GM23338 (cell line): Measurements from ENCODE around the gene INPP4A. TPM values are rescaled to one million over a fixed set of nuclear protein-coding genes. Genes with fewer than 3 reads are reported as not detected.

ENCODE experiments used
- ATAC-seq: fragments of 200-7000 bp; cut with Tn5 transposase; 3 replicates; pipeline ENCODE4 v1.9.1; 2020
- DNase-seq: peaks from one replicate; pipeline ENCODE4 v3.0.0-alpha.2; 2015; ENCODE audit warnings: low spot score
- H2AFZ ChIP-seq: fragments of 200-600 bp; sonication (generic); 2 replicates; pipeline ENCODE4 v1.8.0; 2016; ENCODE audit warnings: antibody characterized with exemption, mild to moderate bottlenecking, moderate library complexity
- H3F3A ChIP-seq: fragments of 200-600 bp; sonication (generic); replicated peaks from 2 replicates; pipeline ENCODE4 v1.8.0; 2017; ENCODE audit warnings: antibody characterized with exemption, mixed run types, low read depth
- H3K27ac ChIP-seq: fragments of 200-600 bp; sonication (generic); 2 replicates; pipeline ENCODE4 v1.6.1; 2016; ENCODE audit warnings: low read depth
- H3K27me3 ChIP-seq: fragments of 200-600 bp; sonication (generic); 2 replicates; pipeline ENCODE4 v1.8.0; 2016; ENCODE audit warnings: mild to moderate bottlenecking, mixed run types, moderate library complexity; ENCODE audit not compliant: insufficient read depth
- H3K36me3 ChIP-seq: fragments of 200-600 bp; sonication (generic); 2 replicates; pipeline ENCODE4 v1.8.0; 2016; ENCODE audit warnings: mild to moderate bottlenecking; ENCODE audit not compliant: insufficient read depth
- H3K4me1 ChIP-seq: fragments of 200-600 bp; sonication (generic); 2 replicates; pipeline ENCODE4 v1.8.0; 2016; ENCODE audit warnings: mild to moderate bottlenecking, moderate library complexity; ENCODE audit not compliant: insufficient read depth
- H3K4me2 ChIP-seq: fragments of 200-600 bp; sonication (generic); 2 replicates; pipeline ENCODE4 v1.7.1; 2017; ENCODE audit warnings: mixed run types
- H3K4me3 ChIP-seq: fragments of 200-600 bp; sonication (generic); 2 replicates; pipeline ENCODE4 v1.6.1; 2016; ENCODE audit warnings: mixed run types
- H3K79me2 ChIP-seq: fragments of 200-600 bp; sonication (generic); replicated peaks from 2 replicates; pipeline ENCODE4 v1.8.0; 2017; ENCODE audit warnings: mild to moderate bottlenecking; ENCODE audit not compliant: insufficient read depth
- H3K9me2 ChIP-seq: fragments of 200-600 bp; sonication (generic); 2 replicates; pipeline ENCODE4 v1.8.0; 2017; ENCODE audit not compliant: insufficient read depth
- H4K20me1 ChIP-seq: fragments of 200-600 bp; sonication (generic); replicated peaks from 2 replicates; pipeline ENCODE4 v1.8.0; 2017; ENCODE audit warnings: mild to moderate bottlenecking; ENCODE audit not compliant: insufficient read depth
- H3K27ac Mint-ChIP-seq: 2 replicates; pipeline ENCODE4 v1.8.0; 2020; ENCODE audit warnings: inconsistent platforms, mild to moderate bottlenecking, moderate library complexity, mixed read lengths
- H3K27me3 Mint-ChIP-seq: 3 replicates; pipeline ENCODE4 v1.8.0; 2022; ENCODE audit warnings: low read depth, mild to moderate bottlenecking, moderate library complexity, mixed read lengths, inconsistent platforms; ENCODE audit not compliant: insufficient read depth, poor library complexity
- H3K36me3 Mint-ChIP-seq: 3 replicates; pipeline ENCODE4 v1.8.0; 2021; ENCODE audit warnings: low read depth, mild to moderate bottlenecking, inconsistent platforms, moderate library complexity, mixed read lengths
- H3K4me1 Mint-ChIP-seq: 3 replicates; pipeline ENCODE4 v1.8.0; 2020; ENCODE audit warnings: mild to moderate bottlenecking, inconsistent platforms, mixed read lengths
- H3K4me3 Mint-ChIP-seq: 3 replicates; pipeline ENCODE4 v1.8.0; 2021; ENCODE audit warnings: moderate library complexity, mild to moderate bottlenecking, inconsistent platforms, mixed read lengths
- H3K9me3 Mint-ChIP-seq: 3 replicates; pipeline ENCODE4 v1.8.0; 2020; ENCODE audit warnings: moderate library complexity, mild to moderate bottlenecking, inconsistent platforms, mixed read lengths
- CREB1 ChIP-seq: fragments of 250-450 bp; sonication (Bioruptor Pico); IDR thresholded peaks from 2 replicates; pipeline ENCODE4 v1.5.0; 2020; ENCODE audit warnings: low read depth, mild to moderate bottlenecking, moderate library complexity
- CTCF ChIP-seq, 2 experiments: fragments of 200-600 bp in 1 of 2; sonication (generic) in 1 of 2; conservative IDR thresholded peaks; 2 replicates each; pipeline versions ENCODE4 v1.5.1 to v1.6.1; 2016 to 2017; ENCODE audit warnings: antibody characterized with exemption in 2 of 2, low read depth in 2 of 2, mild to moderate bottlenecking in 2 of 2, moderate library complexity in 1 of 2
- ETS1 ChIP-seq: IDR thresholded peaks from 2 replicates; pipeline ENCODE4 v1.6.1; 2016; ENCODE audit warnings: antibody characterized with exemption
- EZH2 ChIP-seq: fragments of 200-600 bp; sonication (generic); IDR thresholded peaks from one replicate; pipeline ENCODE4 v1.8.0; 2017; ENCODE audit warnings: antibody characterized with exemption, mild to moderate bottlenecking, low read depth; ENCODE audit not compliant: unreplicated experiment
- EZH2phosphoT487 ChIP-seq: fragments of 200-600 bp; sonication (generic); IDR thresholded peaks from one replicate; pipeline ENCODE4 v1.8.1; 2018; ENCODE audit warnings: antibody characterized with exemption; ENCODE audit not compliant: unreplicated experiment
- JUNB ChIP-seq: IDR thresholded peaks from one replicate; pipeline ENCODE4 v1.6.1; 2016; ENCODE audit warnings: antibody characterized with exemption; ENCODE audit not compliant: unreplicated experiment
- NANOG ChIP-seq: IDR thresholded peaks from 2 replicates; pipeline ENCODE4 v1.6.1; 2016; ENCODE audit warnings: antibody characterized with exemption, borderline replicate concordance
- POLR2AphosphoS5 ChIP-seq: IDR thresholded peaks from 2 replicates; pipeline ENCODE4 v1.6.1; 2016; ENCODE audit warnings: antibody characterized with exemption, low read depth
- REST ChIP-seq: IDR thresholded peaks from one replicate; pipeline ENCODE4 v1.6.1; 2018; ENCODE audit warnings: antibody characterized with exemption; ENCODE audit not compliant: unreplicated experiment
- STAT1 ChIP-seq: IDR thresholded peaks from one replicate; pipeline ENCODE4 v1.6.1; 2016; ENCODE audit warnings: antibody characterized with exemption; ENCODE audit not compliant: unreplicated experiment
- ZNF114 ChIP-seq: fragments of 250-450 bp; sonication (Bioruptor Pico); IDR thresholded peaks from 2 replicates; pipeline ENCODE4 v1.5.0; 2020; ENCODE audit warnings: mild to moderate bottlenecking, moderate library complexity
- ZNF331 ChIP-seq: fragments of 250-450 bp; sonication (Bioruptor Pico); IDR thresholded peaks from 2 replicates; pipeline ENCODE4 v1.5.0; 2020; ENCODE audit warnings: low read depth, mild to moderate bottlenecking, moderate library complexity
- ZNF462 ChIP-seq: fragments of 250-450 bp; sonication (Bioruptor Pico); IDR thresholded peaks from 2 replicates; pipeline ENCODE4 v1.5.0; 2020; ENCODE audit warnings: mild to moderate bottlenecking, moderate library complexity
- polyA plus RNA-seq: library from polyadenylated mRNA; unstranded; fragments of >200 nt; fragmentation: Nextera tagmentation; extraction: Ambion mirVana; gene quantifications from 2 replicates; pipeline ENCODE4 v1.2.1, GENCODE V29; 2016
- total RNA-seq: library from RNA; depleted of rRNA; stranded (reverse); fragments of >200 nt; shearing (Covaris generic); gene quantifications from 2 replicates; pipeline ENCODE4 v1.2.3, GENCODE V29; 2014

Gene INPP4A
- total and polyA plus RNA-seq, 2 experiments from 2014 or later: 8.5 to 36.9 TPM

GRCh38 chr2:98482362-98482761 lies 37.7 kb downstream of the INPP4A start:
- no peak overlapping the region for H3K27ac ChIP-seq
- TF ChIP-seq CREB1 (CRISPR knock-in tag) (no peak), REST (no peak), POLR2AphosphoS5 (no peak), EZH2 (no peak), CTCF (conservative IDR thresholded peaks at IDR 0.05; ENCODE audit: low read depth in 2 of 2) (no peak), JUNB (no peak), NANOG (no peak), STAT1 (no peak), EZH2phosphoT487 (no peak), ZNF331 (CRISPR knock-in tag) (no peak), ZNF462 (CRISPR knock-in tag) (no peak), ETS1 (no peak), ZNF114 (CRISPR knock-in tag) (no peak)
- no peak overlapping the region for H3K4me3 Mint-ChIP-seq
- no peak for ATAC-seq
- H3K4me3 ChIP-seq: no peak overlapping the region
- no peaks in the 10 kb centered on the region for H3K9me3 Mint-ChIP-seq
- peaks cover 23% of the 10 kb centered on the region; the same call in 1 of the 2 replicates for H4K20me1 ChIP-seq
- no peaks in the 10 kb centered on the region for H3K36me3 Mint-ChIP-seq
- no peak overlapping the region for H2AFZ ChIP-seq
- H3K9me2 ChIP-seq: no peaks in the 10 kb centered on the region
- H3K4me1 ChIP-seq: peaks cover 35% of the 10 kb centered on the region
- H3K27me3 ChIP-seq: no peaks in the 10 kb centered on the region
- H3K36me3 ChIP-seq: no peaks in the 10 kb centered on the region
- no peaks in the 10 kb centered on the region for H3F3A ChIP-seq
- no peak overlapping the region for H3K27ac Mint-ChIP-seq
- no peak for DNase-seq
- no peak overlapping the region for H3K4me2 ChIP-seq
- H3K79me2 ChIP-seq: peaks cover 72% of the 10 kb centered on the region
- H3K4me1 Mint-ChIP-seq: peaks cover 89% of the 10 kb centered on the region
- H3K27me3 Mint-ChIP-seq: peaks cover 4% of the 10 kb centered on the region
